Measurements from ENCODE around the gene STK25. TPM values are rescaled to one million over a fixed set of nuclear protein-coding genes. Genes with fewer than 3 reads are reported as not detected.

STK25 gene
- total RNA-seq, 1 donor from 2014 or later, result 316 TPM

- no peak overlapping the region for H3K4me3 ChIP-seq (ENCODE audit: low read depth, low read length)
- DNase-seq (ENCODE audit: low read depth), result no peak
- peaks cover 4% of the 10 kb centered on the region for H3K36me3 ChIP-seq (ENCODE audit: control insufficient read depth, insufficient read depth, low read length)
- no peaks in the 10 kb centered on the region for H3K27me3 ChIP-seq (ENCODE audit: control insufficient read depth, insufficient read depth, low read length)
- TF ChIP-seq CTCF (IDR thresholded peaks at IDR 0.05; ENCODE audit: insufficient read depth, low read length, poor library complexity, severe bottlenecking), result no peak
Observed at GRCh38 chr2:241499146-241499965, 9.0 kb downstream of the STK25 start.

- no peak overlapping the region for H3K4me3 ChIP-seq (ENCODE audit: low read depth, low read length)
- no peak for DNase-seq (ENCODE audit: low read depth)
- no peak for TF ChIP-seq CTCF (IDR thresholded peaks at IDR 0.05; ENCODE audit: insufficient read depth, low read length, poor library complexity, severe bottlenecking)
- H3K27me3 ChIP-seq (ENCODE audit: control insufficient read depth, insufficient read depth, low read length), result no peaks in the 10 kb centered on the region
- peaks cover 2% of the 10 kb centered on the region for H3K36me3 ChIP-seq (ENCODE audit: control insufficient read depth, insufficient read depth, low read length)
Observed at GRCh38 chr2:241498115-241499070, 10.0 kb downstream of the STK25 start.

- no peak for DNase-seq (ENCODE audit: low read depth)
- Histone ChIP-seq H3K4me3 (ENCODE audit: low read depth, low read length) (no peak overlapping the region), H3K36me3 (ENCODE audit: control insufficient read depth, insufficient read depth, low read length) (peaks cover 2% of the 10 kb centered on the region), H3K27me3 (ENCODE audit: control insufficient read depth, insufficient read depth, low read length) (no peaks in the 10 kb centered on the region)
- no peak for TF ChIP-seq CTCF (IDR thresholded peaks at IDR 0.05; ENCODE audit: insufficient read depth, low read length, poor library complexity, severe bottlenecking)
Observed at GRCh38 chr2:241496904-241497877, 11.2 kb downstream of the STK25 start.

GRCh38 chr2:241496003-241496707 is 12.2 kb downstream of the STK25 start:
- peaks cover 2% of the 10 kb centered on the region for H3K36me3 ChIP-seq (ENCODE audit: control insufficient read depth, insufficient read depth, low read length)
- TF ChIP-seq CTCF (IDR thresholded peaks at IDR 0.05; ENCODE audit: insufficient read depth, low read length, poor library complexity, severe bottlenecking), result no peak
- H3K27me3 ChIP-seq (ENCODE audit: control insufficient read depth, insufficient read depth, low read length), result no peaks in the 10 kb centered on the region

More at GRCh38 chr2:241496003-241496707, 12.2 kb downstream of the STK25 start:
- no peak for DNase-seq (ENCODE audit: low read depth)
- no peak overlapping the region for H3K4me3 ChIP-seq (ENCODE audit: low read depth, low read length)

Data from kidney epithelial cell (primary cell).